Spleen (tissue), 7 donors: Measurements from ENCODE around the gene NAMPT.

Experiments used
- POLR2A ChIP-seq, 3 donors: fragments of 450-650 bp; IDR thresholded peaks; one replicate each; pipeline ENCODE4 v1.5.1; 2017; ENCODE audit warnings: antibody characterized with exemption in 3 of 3, mild to moderate bottlenecking in 1 of 3
- POLR2AphosphoS5 ChIP-seq, 3 donors: sonication (generic); formaldehyde crosslinking; IDR thresholded peaks; one replicate each; pipeline ENCODE4 v1.5.1; 2017; ENCODE audit warnings: antibody characterized with exemption in 3 of 3
- TF ChIP-seq, protein P1 (sequence below), 11 experiments: fragments of 200-600 bp in 7 of 11; fragments of 450-650 bp in 4 of 11; sonication (generic) in 4 of 11; IDR thresholded peaks in 8 of 11; conservative IDR thresholded peaks in 3 of 11; 1 replicate in 7 of 11; 2 replicates in 4 of 11; pipeline versions ENCODE4 v1.4.0 to v1.8.0; 2016 to 2021; ENCODE audit warnings: antibody characterized with exemption in 11 of 11, inconsistent platforms in 4 of 11, mild to moderate bottlenecking in 1 of 11
- donor health status: DM: no; HTN: no; CAD: no; lungs with moderate emphysema.
- donor health status: DM: no; HTN: no; CAD: no.
- donor health status: DM: no; HTN: no; CAD: no.

DNA sequence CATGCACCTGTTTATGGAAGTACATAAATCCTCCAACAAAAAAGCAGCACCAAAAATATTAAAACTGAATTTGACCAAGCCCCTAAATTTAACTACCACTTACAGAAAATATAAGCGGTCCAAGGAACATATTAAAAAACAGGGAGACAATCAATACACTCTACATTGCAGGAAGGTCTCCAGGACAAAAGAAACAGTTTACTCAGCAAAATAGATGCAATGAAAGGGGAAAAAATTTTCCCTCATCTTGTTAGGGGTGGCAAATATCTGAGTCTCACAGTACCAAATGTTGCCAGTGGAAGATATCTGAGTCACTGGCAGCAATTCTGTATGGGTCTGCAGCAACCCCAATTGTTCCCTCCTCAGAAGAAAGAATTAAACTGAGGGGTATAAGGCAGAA, 50.4 kb downstream of the NAMPT start:
- TF ChIP-seq, protein P1, sequence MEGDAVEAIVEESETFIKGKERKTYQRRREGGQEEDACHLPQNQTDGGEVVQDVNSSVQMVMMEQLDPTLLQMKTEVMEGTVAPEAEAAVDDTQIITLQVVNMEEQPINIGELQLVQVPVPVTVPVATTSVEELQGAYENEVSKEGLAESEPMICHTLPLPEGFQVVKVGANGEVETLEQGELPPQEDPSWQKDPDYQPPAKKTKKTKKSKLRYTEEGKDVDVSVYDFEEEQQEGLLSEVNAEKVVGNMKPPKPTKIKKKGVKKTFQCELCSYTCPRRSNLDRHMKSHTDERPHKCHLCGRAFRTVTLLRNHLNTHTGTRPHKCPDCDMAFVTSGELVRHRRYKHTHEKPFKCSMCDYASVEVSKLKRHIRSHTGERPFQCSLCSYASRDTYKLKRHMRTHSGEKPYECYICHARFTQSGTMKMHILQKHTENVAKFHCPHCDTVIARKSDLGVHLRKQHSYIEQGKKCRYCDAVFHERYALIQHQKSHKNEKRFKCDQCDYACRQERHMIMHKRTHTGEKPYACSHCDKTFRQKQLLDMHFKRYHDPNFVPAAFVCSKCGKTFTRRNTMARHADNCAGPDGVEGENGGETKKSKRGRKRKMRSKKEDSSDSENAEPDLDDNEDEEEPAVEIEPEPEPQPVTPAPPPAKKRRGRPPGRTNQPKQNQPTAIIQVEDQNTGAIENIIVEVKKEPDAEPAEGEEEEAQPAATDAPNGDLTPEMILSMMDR (IDR thresholded peaks at IDR 0.05 in 8 of 11, conservative IDR thresholded peaks at IDR 0.05 in 3 of 11), result no peak
- no peak for TF ChIP-seq POLR2A (IDR thresholded peaks at IDR 0.05)
- TF ChIP-seq POLR2AphosphoS5 (IDR thresholded peaks at IDR 0.05), result no peak
